ENCODE measurements around the gene CCDC137.
"Not testable (repeated sequence)": the region's sequence is repeated elsewhere in the genome, so short reads cannot be mapped to it uniquely, and the experiment has no call there.

Gene CCDC137

DNA sequence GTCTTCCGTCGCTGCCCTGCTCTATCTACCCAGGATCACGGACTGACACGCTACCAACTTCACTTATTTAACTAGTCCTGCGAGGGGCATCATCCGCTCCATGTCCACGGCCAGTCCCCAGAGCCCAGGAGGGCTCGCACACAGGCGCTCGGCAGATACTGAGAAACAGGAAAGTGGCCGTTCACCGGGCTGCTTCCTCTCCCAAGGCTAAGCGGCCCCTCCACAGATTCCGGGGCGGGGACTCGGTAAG is 520 bp upstream of the CCDC137 start:
- peaks cover 3% of the 10 kb centered on the region; the same call in 1 of the 2 replicates for H3K36me3 ChIP-seq (ENCODE audit: insufficient read depth, low read length)
- H3K79me2 ChIP-seq (ENCODE audit: control insufficient read depth, insufficient read depth, low read length, unreplicated experiment): peaks cover 35% of the 10 kb centered on the region
- no peaks in the 10 kb centered on the region for H3K27me3 ChIP-seq (ENCODE audit: insufficient read depth, low read length)
- H3K4me3 ChIP-seq (ENCODE audit: low read depth, low read length): peak overlapping the region; percentile 85
- peaks cover 17% of the 10 kb centered on the region for H3K4me1 ChIP-seq (ENCODE audit: control insufficient read depth, insufficient read depth, low read length, unreplicated experiment)
- peak overlapping the region; percentile 57 for H3K27ac ChIP-seq (ENCODE audit: low read depth, low read length)
- peak overlapping the region; percentile 19 for H2AFZ ChIP-seq (ENCODE audit: low read length, unreplicated experiment)

DNA sequence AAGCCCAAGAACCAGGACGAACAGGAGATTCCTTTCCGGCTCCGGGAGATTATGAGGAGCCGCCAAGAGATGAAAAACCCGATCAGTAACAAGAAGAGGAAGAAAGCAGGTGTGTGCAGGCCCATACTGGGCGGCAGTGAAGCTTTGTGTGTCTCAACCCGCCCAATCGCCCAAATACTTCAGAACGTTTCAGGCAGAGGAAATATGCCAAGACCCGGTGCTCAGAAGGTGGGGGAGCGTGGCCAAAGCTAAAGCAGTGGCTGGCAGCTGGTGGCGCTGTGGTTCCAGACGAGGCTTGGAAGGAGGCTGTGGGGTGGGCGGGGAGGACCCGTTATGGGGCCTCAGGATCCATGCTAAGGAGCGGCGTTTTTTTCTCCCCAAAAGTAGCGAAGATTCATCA is 1.2 kb downstream of the CCDC137 start:
- H3K36me3 ChIP-seq (ENCODE audit: insufficient read depth, low read length): peaks cover 4% of the 10 kb centered on the region
- H3K4me1 ChIP-seq (ENCODE audit: control insufficient read depth, insufficient read depth, low read length, unreplicated experiment): peaks cover 17% of the 10 kb centered on the region
- peak overlapping the region; percentile 85 for H3K4me3 ChIP-seq (ENCODE audit: low read depth, low read length)
- peaks cover 37% of the 10 kb centered on the region for H3K79me2 ChIP-seq (ENCODE audit: control insufficient read depth, insufficient read depth, low read length, unreplicated experiment)
- no peak overlapping the region for H2AFZ ChIP-seq (ENCODE audit: low read length, unreplicated experiment)
- no peaks in the 10 kb centered on the region for H3K27me3 ChIP-seq (ENCODE audit: insufficient read depth, low read length)
- H3K27ac ChIP-seq (ENCODE audit: low read depth, low read length): no peak overlapping the region

DNA sequence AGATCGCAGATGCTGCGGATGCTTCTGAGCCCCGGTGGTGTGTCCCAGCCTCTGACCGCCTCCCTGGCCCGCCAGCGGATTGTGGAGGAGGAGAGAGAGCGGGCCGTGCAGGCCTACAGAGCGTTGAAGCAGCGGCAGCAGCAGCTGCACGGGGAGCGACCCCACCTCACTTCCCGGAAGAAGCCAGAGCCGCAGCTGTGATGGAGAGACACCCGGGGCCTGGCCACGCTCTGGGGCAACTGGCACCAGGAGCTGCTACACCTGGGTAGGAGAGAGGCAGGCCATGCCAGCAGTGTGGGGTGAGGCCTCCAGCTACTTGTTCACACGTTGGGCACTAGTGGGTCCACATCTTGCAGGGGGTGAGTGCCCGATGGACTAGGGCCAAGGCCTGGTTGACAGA is 6.0 kb downstream of the CCDC137 start:
- Histone ChIP-seq H3K4me1 (ENCODE audit: control insufficient read depth, insufficient read depth, low read length, unreplicated experiment) (peaks cover 8% of the 10 kb centered on the region), H3K79me2 (ENCODE audit: control insufficient read depth, insufficient read depth, low read length, unreplicated experiment) (peaks cover 20% of the 10 kb centered on the region), H2AFZ (ENCODE audit: low read length, unreplicated experiment) (no peak overlapping the region), H3K4me3 (ENCODE audit: low read depth, low read length) (no peak overlapping the region), H3K27ac (ENCODE audit: low read depth, low read length) (no peak overlapping the region), H3K27me3 (ENCODE audit: insufficient read depth, low read length) (no peaks in the 10 kb centered on the region), H3K36me3 (ENCODE audit: insufficient read depth, low read length) (peaks cover 6% of the 10 kb centered on the region)

DNA sequence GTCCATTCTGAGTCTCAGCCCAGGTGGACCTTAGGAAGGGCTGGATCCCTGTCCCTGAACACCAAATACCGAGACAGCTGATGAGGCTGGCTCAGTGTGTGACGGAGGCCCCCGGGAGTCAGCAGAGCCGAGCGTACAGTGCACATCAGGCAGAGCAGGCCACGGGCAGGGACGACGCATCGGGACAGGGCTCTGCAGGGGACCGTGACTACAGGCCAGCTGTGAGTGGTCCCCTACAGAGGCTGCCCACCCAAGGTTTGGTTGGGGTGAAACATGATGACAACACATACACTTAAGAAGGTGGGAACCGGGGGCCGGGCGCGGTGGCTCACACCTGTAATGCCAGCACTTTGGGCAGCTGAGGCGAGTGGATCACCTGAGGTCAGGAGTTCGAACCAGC is 6.4 kb downstream of the CCDC137 start:
- peaks cover 3% of the 10 kb centered on the region for H3K4me1 ChIP-seq (ENCODE audit: control insufficient read depth, insufficient read depth, low read length, unreplicated experiment)
- no peak overlapping the region for H3K27ac ChIP-seq (ENCODE audit: low read depth, low read length)
- peaks cover 6% of the 10 kb centered on the region for H3K36me3 ChIP-seq (ENCODE audit: insufficient read depth, low read length)
- H3K27me3 ChIP-seq (ENCODE audit: insufficient read depth, low read length): no peaks in the 10 kb centered on the region
- no peak overlapping the region for H3K4me3 ChIP-seq (ENCODE audit: low read depth, low read length)
- H2AFZ ChIP-seq (ENCODE audit: low read length, unreplicated experiment): no peak overlapping the region
- peaks cover 16% of the 10 kb centered on the region for H3K79me2 ChIP-seq (ENCODE audit: control insufficient read depth, insufficient read depth, low read length, unreplicated experiment)

DNA sequence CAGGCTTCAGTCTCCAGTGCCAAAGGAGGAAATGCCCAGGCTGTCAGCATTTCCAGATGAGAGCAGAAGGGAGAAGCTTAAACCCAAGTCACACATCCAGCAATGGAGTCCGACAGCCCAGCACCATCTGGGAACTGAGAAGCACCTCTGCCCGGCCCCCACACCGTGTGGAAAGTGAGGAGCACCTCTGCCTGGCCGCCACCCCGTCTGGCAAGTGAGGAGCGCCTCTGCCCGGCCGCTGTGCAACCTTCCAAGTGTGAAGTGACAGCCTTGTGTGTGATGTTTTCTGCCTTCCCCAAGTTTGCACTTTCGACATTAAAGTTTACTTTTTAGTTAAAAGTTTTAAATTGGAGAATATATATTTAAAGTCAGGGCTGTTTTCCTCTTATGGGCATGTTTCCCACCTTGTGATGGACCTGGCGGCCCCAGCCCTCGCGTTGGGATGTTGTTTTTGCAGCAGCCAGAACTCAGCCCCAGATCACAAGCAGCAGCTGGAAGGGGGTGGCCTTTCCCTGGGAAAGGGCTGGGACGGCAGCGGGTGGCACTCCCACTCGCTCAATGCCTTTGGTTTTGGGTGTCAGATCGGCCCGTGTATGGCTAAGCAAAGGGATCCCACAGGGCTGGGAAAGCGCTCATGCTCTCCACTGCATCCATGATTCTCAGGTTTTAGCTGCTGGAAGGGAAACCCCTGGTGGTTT is 7.2 kb downstream of the CCDC137 start:
- peaks cover 10% of the 10 kb centered on the region for H3K79me2 ChIP-seq (ENCODE audit: control insufficient read depth, insufficient read depth, low read length, unreplicated experiment)
- no peak overlapping the region for H3K27ac ChIP-seq (ENCODE audit: low read depth, low read length)
- H2AFZ ChIP-seq (ENCODE audit: low read length, unreplicated experiment): no peak overlapping the region
- H3K36me3 ChIP-seq (ENCODE audit: insufficient read depth, low read length): peaks cover 6% of the 10 kb centered on the region
- H3K4me1 ChIP-seq (ENCODE audit: control insufficient read depth, insufficient read depth, low read length, unreplicated experiment): no peaks in the 10 kb centered on the region
- H3K4me3 ChIP-seq (ENCODE audit: low read depth, low read length): no peak overlapping the region
- H3K27me3 ChIP-seq (ENCODE audit: insufficient read depth, low read length): no peaks in the 10 kb centered on the region

DNA sequence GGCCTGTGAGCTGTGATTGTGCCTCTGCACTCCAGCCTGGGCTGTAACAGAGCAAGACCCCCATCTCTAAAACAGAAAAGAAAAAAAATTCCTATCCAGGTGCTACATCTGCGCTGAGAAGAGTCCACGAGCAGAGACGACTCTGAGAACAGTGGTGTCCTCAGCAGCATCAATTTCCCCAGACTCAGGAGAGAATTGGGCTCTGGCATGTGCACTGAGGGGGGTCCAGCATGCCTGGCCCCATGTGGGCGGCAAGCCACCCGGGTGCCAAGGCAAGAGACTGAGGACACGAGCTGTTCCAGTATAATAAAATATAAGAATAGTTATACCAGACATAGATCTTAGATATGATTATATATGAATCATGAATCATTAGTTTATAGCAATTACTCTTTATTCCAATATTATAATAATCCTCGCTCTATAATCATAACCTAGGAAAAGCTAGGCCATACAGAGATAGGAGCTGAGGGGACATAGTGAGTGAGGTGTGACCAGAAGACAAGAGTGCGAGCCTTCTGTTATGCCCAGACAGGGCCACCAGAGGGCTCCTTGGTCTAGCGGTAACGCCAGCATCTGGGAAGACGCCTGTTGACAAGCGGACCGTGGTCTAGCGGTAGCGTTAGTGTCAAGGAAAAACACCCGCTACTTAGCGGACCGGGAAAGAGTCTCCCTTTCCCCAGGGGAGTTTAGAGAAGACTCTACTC is 9.1 kb downstream of the CCDC137 start:
- not testable (repeated sequence) for H3K36me3 ChIP-seq (ENCODE audit: insufficient read depth, low read length); H3K4me3 ChIP-seq (ENCODE audit: low read depth, low read length)

DNA sequence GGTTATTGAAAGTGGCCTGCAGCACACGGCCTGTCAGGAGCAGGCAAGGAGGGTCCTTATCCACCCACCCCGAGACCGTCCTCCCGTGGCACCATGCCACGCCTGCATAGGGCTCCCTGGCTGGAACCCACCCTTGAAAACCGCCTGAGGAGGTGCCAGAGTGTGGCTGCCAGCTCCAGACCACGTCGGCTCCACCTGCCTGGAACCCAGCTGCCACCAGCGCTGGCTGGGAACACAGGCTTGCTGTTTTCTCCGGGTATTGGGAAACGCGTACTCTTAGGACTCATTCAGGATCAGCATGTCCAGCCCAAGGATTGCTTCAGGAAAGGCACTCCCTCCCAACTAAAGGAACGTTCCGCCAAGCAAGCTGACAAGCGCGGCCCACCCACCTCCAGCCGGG is 10.4 kb downstream of the CCDC137 start:
- H3K27ac ChIP-seq (ENCODE audit: low read depth, low read length): no peak overlapping the region
- no peak overlapping the region for H2AFZ ChIP-seq (ENCODE audit: low read length, unreplicated experiment)
- H3K4me3 ChIP-seq (ENCODE audit: low read depth, low read length): no peak overlapping the region
- H3K79me2 ChIP-seq (ENCODE audit: control insufficient read depth, insufficient read depth, low read length, unreplicated experiment): peaks cover 4% of the 10 kb centered on the region
- peaks cover 3% of the 10 kb centered on the region; the same call in 1 of the 2 replicates for H3K36me3 ChIP-seq (ENCODE audit: insufficient read depth, low read length)
- no peaks in the 10 kb centered on the region for H3K27me3 ChIP-seq (ENCODE audit: insufficient read depth, low read length)
- no peaks in the 10 kb centered on the region for H3K4me1 ChIP-seq (ENCODE audit: control insufficient read depth, insufficient read depth, low read length, unreplicated experiment)

More for the DNA sequence above, 9.1 kb downstream of the CCDC137 start:
- H3K27ac ChIP-seq (ENCODE audit: low read depth, low read length); H3K4me1 ChIP-seq (ENCODE audit: control insufficient read depth, insufficient read depth, low read length, unreplicated experiment); H3K79me2 ChIP-seq (ENCODE audit: control insufficient read depth, insufficient read depth, low read length, unreplicated experiment); H3K27me3 ChIP-seq (ENCODE audit: insufficient read depth, low read length); H2AFZ ChIP-seq (ENCODE audit: low read length, unreplicated experiment): not testable (repeated sequence)

DNA sequence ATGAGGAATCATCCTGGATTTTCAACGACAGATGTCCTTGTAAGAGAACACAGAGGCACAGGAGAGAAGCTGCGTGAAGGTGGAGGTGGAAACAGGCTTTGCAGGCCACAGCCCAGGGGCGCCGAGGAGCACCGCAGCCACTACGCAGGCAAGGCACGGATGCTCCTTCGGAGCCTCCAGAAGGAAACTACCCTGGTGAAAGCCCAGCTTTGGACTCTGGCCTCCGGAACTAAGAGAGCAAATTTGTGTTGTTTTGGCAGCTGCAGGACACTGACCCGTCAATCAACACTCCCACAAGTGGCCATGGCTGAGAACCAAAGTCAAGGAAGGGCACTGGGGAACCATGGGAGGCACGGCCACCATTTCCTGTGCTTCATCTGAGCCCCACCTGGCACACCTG is 13.6 kb downstream of the CCDC137 start:
- H3K4me3 ChIP-seq (ENCODE audit: low read depth, low read length): no peak overlapping the region
- H3K27ac ChIP-seq (ENCODE audit: low read depth, low read length): no peak overlapping the region
- no peak overlapping the region for H2AFZ ChIP-seq (ENCODE audit: low read length, unreplicated experiment)
- H3K79me2 ChIP-seq (ENCODE audit: control insufficient read depth, insufficient read depth, low read length, unreplicated experiment): peaks cover 26% of the 10 kb centered on the region
- H3K27me3 ChIP-seq (ENCODE audit: insufficient read depth, low read length): no peaks in the 10 kb centered on the region
- H3K4me1 ChIP-seq (ENCODE audit: control insufficient read depth, insufficient read depth, low read length, unreplicated experiment): peaks cover 5% of the 10 kb centered on the region
- no peaks in the 10 kb centered on the region for H3K36me3 ChIP-seq (ENCODE audit: insufficient read depth, low read length)

DNA sequence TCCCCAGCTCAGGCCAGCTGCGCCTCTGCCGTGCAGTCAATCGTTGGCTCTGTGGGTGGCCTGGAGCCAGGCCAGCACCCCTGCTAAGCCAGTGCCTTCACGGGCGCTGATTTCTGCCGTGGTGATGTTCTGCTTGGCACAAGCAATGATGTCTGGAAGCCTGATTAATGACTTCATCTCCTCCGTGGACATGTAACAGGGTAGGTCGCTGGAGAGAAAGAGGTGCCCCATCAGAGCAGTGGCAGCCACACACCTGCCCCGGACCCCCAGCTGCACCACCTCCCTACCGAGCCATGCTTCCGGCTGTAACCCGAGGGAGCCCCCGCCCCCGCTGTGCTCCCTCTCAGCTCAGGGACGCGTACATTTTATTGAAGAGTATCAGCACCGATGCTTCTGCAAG is 15.1 kb downstream of the CCDC137 start:
- H3K4me3 ChIP-seq (ENCODE audit: low read depth, low read length): no peak overlapping the region
- H3K36me3 ChIP-seq (ENCODE audit: insufficient read depth, low read length): peaks cover 8% of the 10 kb centered on the region; the same call in 1 of the 2 replicates
- no peaks in the 10 kb centered on the region for H3K27me3 ChIP-seq (ENCODE audit: insufficient read depth, low read length)
- peaks cover 14% of the 10 kb centered on the region for H3K4me1 ChIP-seq (ENCODE audit: control insufficient read depth, insufficient read depth, low read length, unreplicated experiment)
- H3K27ac ChIP-seq (ENCODE audit: low read depth, low read length): no peak overlapping the region
- H2AFZ ChIP-seq (ENCODE audit: low read length, unreplicated experiment): no peak overlapping the region
- peaks cover 41% of the 10 kb centered on the region for H3K79me2 ChIP-seq (ENCODE audit: control insufficient read depth, insufficient read depth, low read length, unreplicated experiment)

DNA sequence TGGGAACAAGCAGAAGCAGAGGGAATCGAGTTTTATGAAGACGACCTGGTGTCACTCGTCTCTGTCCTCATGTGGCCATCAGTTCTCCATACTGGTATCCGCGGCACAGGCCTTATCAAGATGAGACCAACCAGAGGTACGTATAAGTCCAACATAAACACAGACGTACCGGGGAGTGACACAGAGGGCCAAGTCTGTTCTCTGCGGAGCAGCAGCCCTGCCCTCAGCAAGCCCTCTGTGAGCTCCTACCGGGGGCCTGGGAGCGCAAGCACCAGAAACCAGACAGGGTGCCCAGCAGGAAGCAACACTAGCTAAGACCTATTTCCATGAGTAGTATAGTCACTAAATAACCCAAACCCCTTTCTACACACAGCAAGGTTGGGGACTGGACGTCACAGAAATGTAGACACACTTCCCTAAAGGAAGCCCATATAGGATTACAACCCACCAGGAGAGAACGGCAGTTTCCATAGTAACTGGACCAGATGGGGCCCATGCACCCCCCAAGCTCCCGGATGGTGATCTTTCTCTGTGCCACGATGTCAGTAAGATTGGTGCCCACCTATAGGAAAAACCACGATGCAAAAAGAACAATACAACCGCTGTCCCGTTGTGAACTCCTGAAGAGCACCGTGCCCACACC is 16.1 kb downstream of the CCDC137 start:
- peak overlapping the region; percentile 55; the same call in 1 of the 2 replicates for H3K27ac ChIP-seq (ENCODE audit: low read depth, low read length)
- peaks cover 52% of the 10 kb centered on the region for H3K79me2 ChIP-seq (ENCODE audit: control insufficient read depth, insufficient read depth, low read length, unreplicated experiment)
- no peak overlapping the region for H2AFZ ChIP-seq (ENCODE audit: low read length, unreplicated experiment)
- H3K4me1 ChIP-seq (ENCODE audit: control insufficient read depth, insufficient read depth, low read length, unreplicated experiment): peaks cover 14% of the 10 kb centered on the region
- peaks cover 16% of the 10 kb centered on the region; the same call in 1 of the 2 replicates for H3K36me3 ChIP-seq (ENCODE audit: insufficient read depth, low read length)
- peak overlapping the region; percentile 93 for H3K4me3 ChIP-seq (ENCODE audit: low read depth, low read length)
- H3K27me3 ChIP-seq (ENCODE audit: insufficient read depth, low read length): no peaks in the 10 kb centered on the region

DNA sequence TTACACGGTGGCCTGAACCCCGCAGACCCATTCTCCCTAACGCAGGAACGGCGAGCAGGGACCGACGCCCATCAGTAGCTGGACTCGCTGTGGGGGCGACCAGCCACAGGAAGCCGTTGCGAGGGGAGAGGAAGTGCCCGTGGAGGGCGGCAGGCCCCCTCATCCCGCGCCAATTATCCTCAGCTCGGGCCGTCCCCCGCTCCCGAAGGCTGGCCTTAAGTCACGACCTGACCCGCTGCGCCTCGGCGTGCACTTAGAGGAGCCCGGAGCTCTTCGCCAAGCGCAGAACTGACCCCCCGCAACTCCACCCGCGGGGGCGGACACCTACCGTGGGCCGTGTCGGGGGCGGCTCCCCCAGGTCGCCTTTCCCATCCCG is 16.7 kb downstream of the CCDC137 start:
- Histone ChIP-seq H3K27ac (ENCODE audit: low read depth, low read length) (peak overlapping the region; percentile 55; the same call in 1 of the 2 replicates), H2AFZ (ENCODE audit: low read length, unreplicated experiment) (peak overlapping the region; percentile 53), H3K4me3 (ENCODE audit: low read depth, low read length) (peak overlapping the region; percentile 93), H3K27me3 (ENCODE audit: insufficient read depth, low read length) (no peaks in the 10 kb centered on the region), H3K36me3 (ENCODE audit: insufficient read depth, low read length) (peaks cover 16% of the 10 kb centered on the region; the same call in 1 of the 2 replicates), H3K79me2 (ENCODE audit: control insufficient read depth, insufficient read depth, low read length, unreplicated experiment) (peaks cover 57% of the 10 kb centered on the region), H3K4me1 (ENCODE audit: control insufficient read depth, insufficient read depth, low read length, unreplicated experiment) (peaks cover 14% of the 10 kb centered on the region)
